K562 (cell line): ENCODE data around the gene NSDHL. TPM values are rescaled to one million over a fixed set of nuclear protein-coding genes. Genes with fewer than 3 reads are reported as not detected.

Experiments used
- ATAC-seq: fragments of 200-7000 bp; cut with Tn5 transposase; 3 replicates; pipeline ENCODE4 v1.9.1; 2020; ENCODE audit warnings: moderate library complexity
- BruUV-seq: library from RNA; stranded (reverse); fragments of 400-500 nt; replicated peaks from 2 replicates; lab custom pipeline; 2021; lab: Mats Ljungman, UMichigan
- CTCF ChIA-PET: fragments of 300-600 bp; formaldehyde crosslinking; extraction: SDS; loops from one replicate; lab custom pipeline; 2021; ENCODE audit warnings: low intra/inter-chr PET ratio; lab: Yijun Ruan, JAX
- POLR2A ChIA-PET: fragments of 300-600, 350-650 bp; sonication (Branson Sonifier 250); formaldehyde crosslinking; extraction: SDS; loops from one replicate; lab custom pipeline; 2021; ENCODE audit warnings: antibody characterized with exemption, inconsistent platforms; lab: Yijun Ruan, JAX
- DNase-seq, 4 experiments: peaks; one replicate each; pipeline versions ENCODE4 v3.0.0 to v3.0.0-alpha.2; 2011 to 2018; ENCODE audit warnings: low spot score in 3 of 4, mixed read lengths in 3 of 4; ENCODE audit errors: extremely low read depth in 1 of 4
- FAIRE-seq: peaks from 2 replicates; lab custom pipeline; 2011; peaks lifted over from hg19 to GRCh38; lab: Jason Lieb, UNC
- H2AFZ ChIP-seq: 2 replicates; pipeline ENCODE4 v1.6.0; 2011; ENCODE audit warnings: low read depth, low read length, control low read depth, inconsistent platforms
- H3K27ac ChIP-seq: fragments of 200-600 bp; 3 replicates; pipeline ENCODE4 v1.8.0; 2011; ENCODE audit warnings: low read depth, mild to moderate bottlenecking, control low read depth, inconsistent platforms, low read length, moderate library complexity, mixed read lengths; ENCODE audit errors: extremely low read depth
- H3K27me3 ChIP-seq, 2 experiments: fragments of 300-600 bp in 1 of 2; 2 replicates in 1 of 2; 3 replicates in 1 of 2; pipeline versions ENCODE4 v1.6.0 to v1.8.0; 2011; ENCODE audit warnings: inconsistent platforms in 2 of 2, low read length in 2 of 2, mild to moderate bottlenecking in 1 of 2, mixed read lengths in 1 of 2, moderate library complexity in 1 of 2; ENCODE audit not compliant: control insufficient read depth in 2 of 2, insufficient read depth in 2 of 2
- H3K36me3 ChIP-seq: fragments of 300-600 bp; 3 replicates; pipeline ENCODE4 v1.8.0; 2011; ENCODE audit warnings: mild to moderate bottlenecking, low read length, inconsistent platforms; ENCODE audit not compliant: control insufficient read depth, insufficient read depth
- H3K4me1 ChIP-seq, 2 experiments: fragments of 200-600 bp in 1 of 2; replicated peaks in 1 of 2; 2 replicates in 1 of 2; 3 replicates in 1 of 2; pipeline versions ENCODE4 v1.5.1 to v1.8.0; 2011; ENCODE audit warnings: inconsistent platforms in 2 of 2, low read length in 2 of 2, mild to moderate bottlenecking in 1 of 2, mixed read lengths in 1 of 2, moderate library complexity in 1 of 2; ENCODE audit not compliant: control insufficient read depth in 2 of 2, insufficient read depth in 2 of 2
- H3K4me2 ChIP-seq: 2 replicates; pipeline ENCODE4 v1.6.1; 2011; ENCODE audit warnings: low read length, control low read depth, inconsistent platforms, mixed read lengths; ENCODE audit not compliant: insufficient read depth
- H3K4me3 ChIP-seq: fragments of 200-600 bp; sonication (generic), shearing (Covaris generic); 2 replicates; pipeline ENCODE4 v1.5.1; 2016; ENCODE audit warnings: control low read depth, inconsistent platforms
- H3K79me2 ChIP-seq: fragments of 200-600 bp; 3 replicates; pipeline ENCODE4 v1.8.0; 2011; ENCODE audit warnings: low read length, inconsistent platforms; ENCODE audit not compliant: control insufficient read depth, insufficient read depth
- H3K9ac ChIP-seq, 2 experiments: 2 replicates each; pipeline versions ENCODE4 v1.6.0 to v1.6.1; 2011; ENCODE audit warnings: low read depth in 2 of 2, low read length in 2 of 2, control low read depth in 1 of 2, inconsistent platforms in 1 of 2, mild to moderate bottlenecking in 1 of 2, mixed read lengths in 1 of 2; ENCODE audit not compliant: insufficient read depth in 1 of 2
- H3K9me1 ChIP-seq: one replicate; pipeline ENCODE4 v1.6.0; 2011; ENCODE audit warnings: inconsistent platforms, mild to moderate bottlenecking, low read length, moderate library complexity; ENCODE audit not compliant: control insufficient read depth, insufficient read depth
- H3K9me3 ChIP-seq: replicated peaks from 2 replicates; pipeline ENCODE4 v1.5.1; 2011; ENCODE audit warnings: low read depth, low read length, inconsistent platforms; ENCODE audit not compliant: control insufficient read depth, insufficient read depth
- H4K20me1 ChIP-seq: replicated peaks from 2 replicates; pipeline ENCODE4 v1.6.1; 2011; ENCODE audit warnings: low read length, inconsistent platforms, mixed read lengths; ENCODE audit not compliant: control insufficient read depth, insufficient read depth
- CEBPG ChIP-seq, 3 experiments: fragments of 200-800 bp in 1 of 3; sonication (Bioruptor generic) in 1 of 3; sonication (generic) in 1 of 3; formaldehyde crosslinking in 1 of 3; IDR thresholded peaks in 2 of 3; conservative IDR thresholded peaks in 1 of 3; 2 replicates each; pipeline versions ENCODE4 v1.6.1 to v1.8.0; 2016 to 2022; ENCODE audit warnings: missing compliant biosample characterization in 2 of 3, missing genetic modification characterization in 2 of 3, mild to moderate bottlenecking in 1 of 3, missing genetic modification reagents in 1 of 3
- HEY1 ChIP-seq: fragments of 250-450 bp; sonication (Bioruptor Pico); IDR thresholded peaks from 2 replicates; pipeline ENCODE4 v1.5.0; 2020; ENCODE audit warnings: mild to moderate bottlenecking, moderate library complexity, borderline replicate concordance
- RERE ChIP-seq: sonication (generic); formaldehyde crosslinking; IDR thresholded peaks from 2 replicates; pipeline ENCODE4 v1.8.0; 2023; ENCODE audit warnings: missing genetic modification reagents, mild to moderate bottlenecking, borderline replicate concordance
- WGBS: fragments of 100-300 bp; shearing (Covaris generic); methylation state at CpG from one replicate; pipeline ENCODE4 v1.1.6; 2016; ENCODE audit warnings: low coverage, mixed read lengths; ENCODE audit not compliant: insufficient coverage; ENCODE audit errors: missing lambda C conversion rate; 5-methylcytosine and 5-hydroxymethylcytosine counted together
- in situ Hi-C: fragments of 300-500 bp; cut with MboI; formaldehyde crosslinking; loops from 4 replicates; pipeline ENCODE4 v1.15.0; 2018; ENCODE audit warnings: inconsistent platforms, mixed read lengths
- intact Hi-C: fragments of 100-400 bp; cut with micrococcal nuclease; formaldehyde crosslinking; loops from 2 replicates; pipeline ENCODE4 v1.14.2; 2022
- polyA plus RNA-seq, 8 experiments: library from polyadenylated mRNA; depleted of rRNA in 4 of 8; stranded (reverse) in 5 of 8; unstranded in 3 of 8; fragments of >200 nt; fragmentation: Nextera tagmentation in 2 of 8; fragmentation: Illumina TruSeq in 1 of 8; extraction: Ambion mirVana in 2 of 8; extraction: Trizol in 1 of 8; gene quantifications; 2 replicates each; pipeline versions ENCODE4 v1.2.1 to v1.2.3, GENCODE V29; 2011 to 2014; ENCODE audit warnings: inconsistent platforms in 1 of 8, missing spikeins in 1 of 8
- total RNA-seq, 7 experiments: library from RNA; depleted of rRNA in 6 of 7; stranded (reverse); fragments of >200 nt in 6 of 7; fragmentation: Illumina TruSeq in 2 of 7; extraction: Trizol in 2 of 7; gene quantifications; 2 replicates each; pipeline versions ENCODE4 v1.2.1 to v1.2.3, GENCODE V29; 2011 to 2021; ENCODE audit warnings: low replicate concordance in 1 of 7

Gene NSDHL
- total and polyA plus RNA-seq, 9 of the 15 experiments (the other 6 are each of a cell fraction or from before 2014, with no cell fraction given): 22.5 to 63.4 (median 40.8) TPM

DNA sequence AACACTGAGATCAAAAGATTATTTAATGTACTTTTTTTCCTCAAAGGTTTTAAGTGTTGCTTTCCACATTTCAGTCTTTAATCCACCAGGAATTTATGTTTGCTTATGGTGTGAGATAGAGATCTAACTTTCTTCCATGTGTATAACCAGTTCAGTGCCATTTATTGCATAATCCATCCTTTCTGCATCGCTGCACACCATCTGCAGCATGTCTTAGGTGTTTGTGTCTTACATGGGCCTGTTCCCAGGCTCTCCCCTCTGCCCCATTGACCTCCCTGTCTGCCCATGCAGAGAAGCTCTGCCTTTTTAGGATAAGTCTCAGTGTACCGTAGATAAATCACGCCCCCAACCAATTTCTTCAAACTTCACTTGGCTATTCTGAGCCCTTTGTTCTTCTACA, 30.3 kb downstream of the NSDHL start:
- POLR2A ChIA-PET: no interaction called here

More for the DNA sequence above, 30.3 kb downstream of the NSDHL start:
- H3K4me1 ChIP-seq: no peaks in the 10 kb centered on the region
- no peak overlapping the region for H3K4me2 ChIP-seq
- intact Hi-C loops (no loop called here), in situ Hi-C loops (no loop called here)
- H3K27me3 ChIP-seq: no peaks in the 10 kb centered on the region
- CTCF ChIA-PET: no interaction called here
- BruUV-seq: no TSS peak
- H2AFZ ChIP-seq: no peak overlapping the region
- H3K9me3 ChIP-seq: no peaks in the 10 kb centered on the region
- no peak overlapping the region for H3K27ac ChIP-seq
- H4K20me1 ChIP-seq: no peaks in the 10 kb centered on the region
- FAIRE-seq: no peak
- 69% methylated on average over 3 of the region's 3 CpGs for WGBS
- no peak overlapping the region for H3K9ac ChIP-seq
- no peaks in the 10 kb centered on the region for H3K79me2 ChIP-seq
- TF ChIP-seq HEY1 (CRISPR knock-in tag) (no peak), RERE (CRISPR knock-in tag) (no peak), CEBPG (CRISPR knock-in tag; IDR thresholded peaks at IDR 0.05) (no peak), CEBPG (tag; conservative IDR thresholded peaks at IDR 0.05 in 1 of 2, IDR thresholded peaks at IDR 0.05 in 1 of 2) (0 out of 4 replicates have a peak, but pooled peaks of 1 of the 2 experiments have one; percentile 11)
- ATAC-seq: no peak
- no peaks in the 10 kb centered on the region for H3K9me1 ChIP-seq
- no peak for DNase-seq
- no peak overlapping the region for H3K4me3 ChIP-seq
- peaks cover 86% of the 10 kb centered on the region; the same call in 2 of the 3 replicates for H3K36me3 ChIP-seq
